Fibroblast of mammary gland (primary cell): ENCODE results near the gene ACTL7B.
"Not testable (repeated sequence)": the region's sequence is repeated elsewhere in the genome, so short reads cannot be mapped to it uniquely, and the experiment has no call there.

Source experiments
- DNase-seq: peaks from one replicate; pipeline ENCODE4 v3.0.0-alpha.2; 2010; ENCODE audit warnings: low read depth
- H3K4me3 ChIP-seq: 2 replicates; pipeline ENCODE4 v1.5.1; 2011; ENCODE audit warnings: low read depth, mild to moderate bottlenecking, low read length, moderate library complexity; ENCODE audit not compliant: control insufficient read depth
- CTCF ChIP-seq: conservative IDR thresholded peaks from 2 replicates; pipeline ENCODE4 v1.5.1; 2011; ENCODE audit warnings: low read depth, low read length, inconsistent platforms; ENCODE audit not compliant: control insufficient read depth, insufficient read depth

ACTL7B gene

GRCh38 chr9:108894225-108894997 lies 38.6 kb upstream of the ACTL7B start:
- no peak for TF ChIP-seq CTCF
- H3K4me3 ChIP-seq, result no peak overlapping the region
- DNase-seq, result no peak

- H3K4me3 ChIP-seq, result no peak overlapping the region
- peak; percentile 22 for TF ChIP-seq CTCF
- DNase-seq, result peak; percentile 46
Measured at GRCh38 chr9:108889649-108890067, 33.9 kb upstream of the ACTL7B start.

DNA sequence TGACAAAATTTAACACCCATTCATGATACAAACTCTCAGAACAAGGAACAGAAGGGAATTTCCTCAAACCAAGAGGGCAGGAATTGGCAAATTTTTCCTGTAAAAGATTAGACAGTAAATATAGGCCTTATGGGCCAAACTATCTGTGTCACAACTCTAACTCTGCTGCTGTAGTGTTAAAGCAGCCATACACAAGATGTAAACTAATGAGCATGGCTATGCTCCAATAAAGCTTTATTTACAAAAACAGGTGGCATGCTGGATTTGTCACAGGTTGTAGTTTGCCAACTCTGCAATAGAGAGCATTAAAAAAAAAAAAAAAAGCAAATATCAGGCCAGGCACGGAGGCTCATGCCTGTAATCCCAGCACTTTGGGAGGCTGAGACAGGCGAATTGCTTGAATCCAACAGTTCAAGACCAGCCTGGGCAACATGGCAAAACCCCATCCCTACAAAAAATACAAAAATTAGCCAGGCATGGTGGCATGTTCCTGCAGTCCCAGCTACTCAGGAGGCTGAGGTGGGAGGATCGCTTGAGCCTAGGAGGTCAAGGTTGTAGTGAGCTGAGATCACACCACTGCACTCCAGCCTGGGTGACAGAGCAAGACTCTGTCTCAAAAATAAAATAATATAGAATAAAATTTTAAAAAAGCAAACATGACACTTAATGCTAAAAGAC lies 30.9 kb upstream of the ACTL7B start:
- H3K4me3 ChIP-seq, DNase-seq: not testable (repeated sequence)

GRCh38 chr9:108885643-108886348 lies 30.0 kb upstream of the ACTL7B start:
- DNase-seq, result peak; percentile 87
- no peak overlapping the region for H3K4me3 ChIP-seq
- TF ChIP-seq CTCF, result no peak

DNA sequence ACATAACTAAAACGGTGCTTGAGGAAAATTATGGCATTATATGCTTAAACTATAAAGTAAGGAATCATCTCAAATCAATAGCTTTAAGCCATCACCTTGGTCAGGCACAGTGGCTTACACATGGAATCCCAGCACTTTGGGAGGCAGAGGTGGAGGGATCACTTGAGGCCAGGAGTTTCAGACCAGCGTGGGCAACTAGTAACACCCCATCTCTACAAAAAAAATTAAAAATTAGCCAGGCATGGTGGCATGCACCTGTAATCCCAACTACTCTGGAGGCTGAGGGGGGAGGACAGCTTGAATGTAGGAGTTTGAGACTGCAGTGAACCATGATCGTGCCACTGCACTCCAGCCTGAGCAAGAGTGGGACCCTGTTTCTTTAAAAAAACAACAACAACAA lies 28.9 kb upstream of the ACTL7B start:
- no peak overlapping the region for H3K4me3 ChIP-seq
- no peak for TF ChIP-seq CTCF
- DNase-seq, result no peak

- TF ChIP-seq CTCF, result no peak
- H3K4me3 ChIP-seq, result no peak overlapping the region
- no peak for DNase-seq
Measured at GRCh38 chr9:108883085-108883484, 27.3 kb upstream of the ACTL7B start.
